Gastrocnemius medialis (tissue), 4 donors: ENCODE results near the gene PGC. TPM values are rescaled to one million over a fixed set of nuclear protein-coding genes. Genes with fewer than 3 reads are reported as not detected.

ENCODE experiments used
- ATAC-seq, 2 donors: fragments of 150-250 bp; one replicate each; pipeline ENCODE4 v1.9.1; 2016
- DNase-seq, 2 donors: peaks; one replicate each; pipeline ENCODE4 v3.0.0-alpha.2; 2019
- H3K27ac ChIP-seq, 4 donors: fragments of 200-600 bp; sonication (generic); 1 replicate in 1 of 4; 2 replicates in 3 of 4; pipeline ENCODE4 v1.5.1; 2016 to 2018; ENCODE audit warnings: mild to moderate bottlenecking in 2 of 4, moderate library complexity in 1 of 4
- H3K27me3 ChIP-seq, 3 donors: fragments of 200-600 bp; sonication (generic) in 2 of 3; 1 replicate in 1 of 3; 2 replicates in 2 of 3; pipeline versions ENCODE4 v1.5.1 to v1.6.0; 2016 to 2019; ENCODE audit warnings: mild to moderate bottlenecking in 1 of 3, moderate library complexity in 1 of 3
- H3K36me3 ChIP-seq, 2 donors: fragments of 200-600 bp; sonication (generic) in 1 of 2; one replicate each; pipeline ENCODE4 v1.5.1; 2017 to 2018
- H3K4me1 ChIP-seq, 2 donors: fragments of 200-600 bp; sonication (generic) in 1 of 2; one replicate each; pipeline ENCODE4 v1.5.1; 2016 to 2017; ENCODE audit warnings: mild to moderate bottlenecking in 2 of 2
- H3K4me3 ChIP-seq, 4 donors: fragments of 200-600 bp; sonication (generic) in 3 of 4; 1 replicate in 1 of 4; 2 replicates in 3 of 4; pipeline ENCODE4 v1.5.1; 2016 to 2019; ENCODE audit warnings: mild to moderate bottlenecking in 2 of 4
- H3K9me3 ChIP-seq, 3 donors: fragments of 200-600 bp; sonication (generic) in 2 of 3; 1 replicate in 1 of 3; 2 replicates in 2 of 3; pipeline ENCODE4 v1.5.1; 2016 to 2019
- CTCF ChIP-seq, 5 experiments: fragments of 450-650 bp in 3 of 5; fragments of 200-600 bp in 2 of 5; sonication (generic) in 2 of 5; IDR thresholded peaks in 4 of 5; conservative IDR thresholded peaks in 1 of 5; 1 replicate in 4 of 5; 2 replicates in 1 of 5; pipeline ENCODE4 v1.5.1; 2016 to 2019; ENCODE audit warnings: antibody characterized with exemption in 5 of 5, mild to moderate bottlenecking in 3 of 5, moderate library complexity in 3 of 5
- POLR2A ChIP-seq, 2 donors: fragments of 450-650 bp; IDR thresholded peaks; one replicate each; pipeline ENCODE4 v1.6.1; 2017; ENCODE audit warnings: antibody characterized with exemption in 2 of 2, mild to moderate bottlenecking in 2 of 2, moderate library complexity in 2 of 2
- in situ Hi-C, 4 donors: fragments of 200-750 bp; cut with MboI; loops; one replicate each; pipeline versions ENCODE4 v1.15.0 to v1.8.0; 2017; ENCODE audit warnings: low sequenced_read_pairs in 4 of 4
- intact Hi-C: fragments of 100-400 bp; cut with DNase I; formaldehyde crosslinking; loops from one replicate; pipeline ENCODE4 v1.15.1; 2023; ENCODE audit warnings: low total_unique reads
- total RNA-seq, 4 donors: library from RNA; depleted of rRNA; stranded (reverse); fragments of >200 nt; gene quantifications; one replicate each; pipeline versions ENCODE4 v1.1.0 to v1.2.3, GENCODE V29; 2016

PGC gene
- total RNA-seq: not detected

DNA sequence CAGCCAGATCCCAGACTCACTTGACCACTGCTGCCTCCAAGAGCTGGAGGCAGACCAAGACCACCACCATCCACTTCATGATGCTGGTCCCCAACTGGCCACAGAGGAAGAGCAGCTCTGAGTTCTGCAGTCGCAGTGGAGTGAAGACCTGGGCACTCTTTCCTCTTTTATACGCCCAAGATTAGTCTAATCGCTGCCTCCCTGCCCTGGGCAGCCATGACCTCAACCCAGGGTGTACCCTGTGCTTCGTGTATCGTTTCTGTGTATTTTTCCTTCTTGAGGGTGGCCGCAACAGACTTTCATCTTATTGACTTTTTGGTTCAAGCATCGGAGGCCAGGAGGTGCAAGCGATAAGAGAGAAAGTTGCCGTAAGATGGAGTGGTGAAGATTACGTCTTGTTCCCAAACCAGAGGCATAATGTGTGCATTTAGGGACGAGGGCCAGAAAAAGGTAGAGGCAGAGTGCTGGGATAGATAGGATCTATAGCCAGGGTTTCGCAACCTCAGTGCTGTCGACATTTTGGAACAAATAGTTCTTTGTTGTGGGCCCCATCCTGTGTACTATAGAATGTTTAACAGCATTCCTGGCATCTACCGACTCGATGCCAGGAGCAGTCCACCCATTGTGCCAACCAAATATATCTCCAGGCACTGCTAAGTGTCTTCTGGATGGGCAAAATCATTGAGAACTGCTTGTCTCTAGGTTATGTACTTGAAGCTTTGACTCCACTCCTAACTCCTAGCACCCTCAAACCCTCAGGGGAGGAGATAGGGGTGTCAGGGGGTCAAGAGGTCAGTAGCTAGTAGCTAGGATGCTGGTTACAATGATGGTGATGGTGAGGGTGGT is at the start of gene PGC:
Gene PGC, minus strand, starts transcription at position 142 of the 846 bp plus-strand sequence. Its CDS starts 63 bp downstream, at position 79.
- Histone ChIP-seq H3K4me1 (no peaks in the 10 kb centered on the region), H3K36me3 (no peaks in the 10 kb centered on the region), H3K27ac (no peak within 1 kb of the TSS), H3K9me3 (no peaks in the 10 kb centered on the region), H3K27me3 (no peaks in the 10 kb centered on the region), H3K4me3 (no peak within 1 kb of the TSS)
- DNase-seq (no peak), ATAC-seq (no peak)
- in situ Hi-C loops (no loop called here), intact Hi-C loops (no loop called here)
- TF ChIP-seq POLR2A (IDR thresholded peaks at IDR 0.05) (no peak), CTCF (IDR thresholded peaks at IDR 0.05 in 4 of 5, conservative IDR thresholded peaks at IDR 0.05 in 1 of 5) (no peak)

DNA sequence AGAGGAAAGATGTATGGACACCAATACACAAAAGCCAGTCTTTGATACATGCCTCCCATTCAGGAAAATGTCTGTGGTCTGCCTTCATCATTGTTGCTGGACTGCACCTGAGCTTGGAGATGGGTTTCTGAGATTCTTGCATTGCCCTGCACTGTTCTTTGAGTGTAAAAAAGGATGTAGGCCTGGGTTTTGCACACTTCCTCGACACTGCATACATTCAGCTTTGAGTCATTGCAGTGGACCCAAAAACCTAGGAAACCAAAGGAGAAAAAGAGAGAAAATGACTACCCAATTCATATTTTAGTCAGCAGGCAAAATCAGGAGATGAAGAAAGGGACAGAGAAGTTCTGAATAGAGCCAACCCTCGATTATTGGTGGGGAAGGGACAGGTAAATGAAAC is 49.3 kb upstream of the PGC start:
- Histone ChIP-seq H3K4me1 (peaks cover 0 to 5% of the 10 kb centered on the region in 2 donors), H3K36me3 (peaks cover 0 to 35% of the 10 kb centered on the region in 2 donors), H3K9me3 (no peaks in the 10 kb centered on the region), H3K27me3 (no peaks in the 10 kb centered on the region), H3K27ac (no peak overlapping the region), H3K4me3 (no peak overlapping the region)
- DNase-seq: no peak
- TF ChIP-seq CTCF (IDR thresholded peaks at IDR 0.05 in 4 of 5, conservative IDR thresholded peaks at IDR 0.05 in 1 of 5): no peak
- no peak for TF ChIP-seq POLR2A (IDR thresholded peaks at IDR 0.05)
- intact Hi-C loops: no loop called here
- ATAC-seq: no peak
- in situ Hi-C loops: loop anchor here in 2 of 4 donors (10.0 kb wide), 2 partner anchors 108 to 128 kb away; partner anchors contain the start of genes BYSL (in 1 of the 2) and MED20 (in 1 of the 2)

DNA sequence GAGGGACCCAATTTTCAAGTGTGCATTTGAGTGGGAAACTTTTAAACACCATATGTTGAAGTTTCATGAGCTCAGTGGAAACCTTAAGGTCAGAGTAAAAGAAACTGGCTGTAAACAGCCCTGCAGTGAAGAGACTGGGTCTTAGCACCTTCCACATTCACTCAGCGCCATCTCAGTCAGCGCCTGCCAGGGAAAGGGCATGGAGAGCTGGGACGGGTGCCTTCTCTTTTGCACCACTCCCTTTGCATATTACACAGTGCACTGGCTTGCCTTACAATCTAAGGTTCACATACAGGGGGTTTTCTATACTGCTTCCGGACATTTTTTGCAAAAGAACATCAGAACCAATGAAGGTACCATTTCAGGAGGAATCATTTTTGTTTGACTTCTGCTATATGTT is 44.8 kb upstream of the PGC start:
- no peaks in the 10 kb centered on the region for H3K9me3 ChIP-seq
- H3K4me3 ChIP-seq: no peak overlapping the region
- ATAC-seq: no peak
- TF ChIP-seq POLR2A (IDR thresholded peaks at IDR 0.05) (no peak), CTCF (IDR thresholded peaks at IDR 0.05 in 4 of 5, conservative IDR thresholded peaks at IDR 0.05 in 1 of 5) (no peak)
- no peak for DNase-seq
- H3K4me1 ChIP-seq: peaks cover 12 to 21% of the 10 kb centered on the region in 2 donors
- intact Hi-C loops (no loop called here), in situ Hi-C loops (loop anchor here in 2 of 4 donors (10.0 kb wide), 2 partner anchors 113 to 133 kb away; partner anchors contain the start of genes BYSL (in 1 of the 2) and MED20 (in 1 of the 2))
- H3K36me3 ChIP-seq: peaks cover 0 to 46% of the 10 kb centered on the region in 2 donors
- no peaks in the 10 kb centered on the region for H3K27me3 ChIP-seq
- H3K27ac ChIP-seq: no peak overlapping the region

DNA sequence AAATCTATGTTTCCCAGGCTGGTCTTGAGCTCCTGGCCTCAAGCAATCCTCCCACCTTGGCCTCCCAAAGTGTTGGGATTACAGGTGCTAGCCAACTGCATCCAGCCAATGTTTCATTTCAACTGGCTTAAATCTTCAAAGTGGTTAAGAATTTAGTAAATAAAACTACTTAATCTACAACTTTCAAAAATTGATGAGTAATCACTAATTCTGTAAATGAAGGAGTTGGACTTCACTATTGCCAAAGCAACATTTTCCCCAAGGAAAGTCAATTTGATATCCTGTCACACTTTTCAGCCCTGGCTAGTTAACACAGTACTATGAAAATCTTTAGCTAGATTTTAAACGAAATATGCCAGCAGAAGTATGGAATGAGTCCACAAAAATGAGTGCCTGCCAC is 44.1 kb upstream of the PGC start:
- intact Hi-C loops (no loop called here), in situ Hi-C loops (loop anchor here in 2 of 4 donors (10.0 kb wide), 2 partner anchors 113 to 133 kb away; partner anchors contain the start of genes BYSL (in 1 of the 2) and MED20 (in 1 of the 2))
- Histone ChIP-seq H3K4me1 (peaks cover 12 to 21% of the 10 kb centered on the region in 2 donors), H3K36me3 (peaks cover 0 to 43% of the 10 kb centered on the region in 2 donors), H3K27ac (no peak overlapping the region), H3K9me3 (no peaks in the 10 kb centered on the region), H3K27me3 (no peaks in the 10 kb centered on the region), H3K4me3 (no peak overlapping the region)
- no peak for DNase-seq
- no peak for ATAC-seq
- no peak for TF ChIP-seq POLR2A (IDR thresholded peaks at IDR 0.05)
- no peak for TF ChIP-seq CTCF (IDR thresholded peaks at IDR 0.05 in 4 of 5, conservative IDR thresholded peaks at IDR 0.05 in 1 of 5)
